HEK293T (cell line): ENCODE results near the gene BECN2.

ENCODE experiments used
- L3MBTL2 ChIP-seq: fragments of 450-650 bp; conservative IDR thresholded peaks from 2 replicates; pipeline ENCODE4 v1.6.1; 2016; ENCODE audit warnings: mild to moderate bottlenecking
- TARDBP ChIP-seq: fragments of 450-650 bp; IDR thresholded peaks from 2 replicates; pipeline ENCODE4 v1.6.1; 2016

DNA sequence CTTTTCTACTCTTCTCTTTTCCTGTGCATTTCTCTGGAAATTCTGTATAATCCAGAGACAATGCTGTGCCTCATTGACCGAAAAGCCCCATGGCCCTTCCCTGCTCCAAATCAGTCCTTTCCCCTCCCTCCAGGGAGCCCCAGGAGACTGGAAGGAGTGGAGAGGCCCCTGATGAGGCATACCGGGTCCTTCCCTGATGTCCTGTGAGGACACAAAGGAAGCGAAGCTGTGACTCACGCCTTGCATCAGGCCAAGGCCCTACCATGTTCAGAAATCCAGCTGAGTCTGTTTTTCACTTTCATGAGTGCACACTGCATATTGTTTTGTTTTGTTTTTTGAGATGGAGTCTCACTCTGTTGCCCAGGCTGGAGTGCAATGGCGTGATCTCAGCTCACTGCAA, 38.7 kb upstream of the BECN2 start:
- TF ChIP-seq TARDBP (no peak), L3MBTL2 (no peak)
